A549 (cell line): ENCODE results near the gene CCDC185. TPM values are rescaled to one million over a fixed set of nuclear protein-coding genes. Genes with fewer than 3 reads are reported as not detected.

Experiments
- ATAC-seq, 2 experiments: fragments of 200-7000 bp in 1 of 2; fragments of >200 bp in 1 of 2; cut with Nextera tagmentation in 1 of 2; cut with Tn5 transposase in 1 of 2; 3 replicates each; pipeline versions ENCODE4 v1.8.0 to v1.9.1; 2018 to 2020; ENCODE audit warnings: mild to moderate bottlenecking in 1 of 2, moderate library complexity in 1 of 2
- CTCF ChIA-PET: fragments of 300-600 bp; sonication (Branson Sonifier 250); formaldehyde crosslinking; extraction: SDS; loops from one replicate; lab custom pipeline; 2021; ENCODE audit warnings: antibody characterized with exemption, inconsistent platforms; lab: Yijun Ruan, JAX
- POLR2A ChIA-PET: fragments of 350-600 bp; formaldehyde crosslinking; extraction: SDS; loops from one replicate; lab custom pipeline; 2021; ENCODE audit warnings: antibody characterized with exemption, inconsistent platforms; lab: Yijun Ruan, JAX
- DNase-seq, 2 experiments: peaks; one replicate each; pipeline versions ENCODE4 v3.0.0 to v3.0.0-alpha.2; 2011 to 2016; ENCODE audit warnings: low read depth in 1 of 2, low spot score in 1 of 2
- FAIRE-seq: peaks from 2 replicates; lab custom pipeline; 2011; peaks lifted over from hg19 to GRCh38; lab: Jason Lieb, UNC
- H3K27ac ChIP-seq, 2 experiments: fragments of >200 bp; sonication (Bioruptor Twin); formaldehyde crosslinking; 3 replicates each; pipeline ENCODE4 v1.5.1; 2016 to 2017
- H3K4me1 ChIP-seq: fragments of >200 bp; sonication (Bioruptor Twin); formaldehyde crosslinking; 3 replicates; pipeline ENCODE4 v1.6.1; 2016
- H3K4me2 ChIP-seq: fragments of >200 bp; sonication (Bioruptor Twin); formaldehyde crosslinking; 3 replicates; pipeline ENCODE4 v1.6.1; 2016
- H3K4me3 ChIP-seq: fragments of >200 bp; sonication (Bioruptor Twin); formaldehyde crosslinking; 3 replicates; pipeline ENCODE4 v1.5.1; 2016
- H3K9me3 ChIP-seq: fragments of >200 bp; sonication (Bioruptor Twin); formaldehyde crosslinking; 3 replicates; pipeline ENCODE4 v1.6.1; 2016
- BCL3 ChIP-seq: fragments of >200 bp; sonication (Bioruptor Twin); formaldehyde crosslinking; IDR thresholded peaks from 3 replicates; pipeline ENCODE4 v1.6.1; 2016
- CBX2 ChIP-seq: fragments of 200-600 bp; sonication (generic); IDR thresholded peaks from 2 replicates; pipeline ENCODE4 v1.6.1; 2016; ENCODE audit warnings: low read depth, mild to moderate bottlenecking, borderline replicate concordance
- CBX8 ChIP-seq: fragments of 200-600 bp; sonication (generic); IDR thresholded peaks from 2 replicates; pipeline ENCODE4 v1.6.1; 2016
- CEBPB ChIP-seq, 2 experiments: fragments of >200 bp in 1 of 2; sonication (Bioruptor Twin) in 1 of 2; formaldehyde crosslinking in 1 of 2; IDR thresholded peaks; 2 replicates each; pipeline ENCODE4 v1.6.1; 2012 to 2016
- CTCF ChIP-seq: fragments of >200 bp; sonication (Bioruptor Twin); formaldehyde crosslinking; IDR thresholded peaks from 3 replicates; pipeline ENCODE4 v1.5.1; 2016
- EP300 ChIP-seq, 2 experiments: fragments of >200 bp; sonication (Bioruptor Twin); formaldehyde crosslinking; IDR thresholded peaks; 2 replicates in 1 of 2; 3 replicates in 1 of 2; pipeline ENCODE4 v1.6.1; 2016 to 2017
- GATA3 ChIP-seq: IDR thresholded peaks from 2 replicates; pipeline ENCODE4 v1.6.1; 2012; ENCODE audit warnings: borderline replicate concordance
- HDAC2 ChIP-seq: fragments of 200-600 bp; sonication (generic); IDR thresholded peaks from 2 replicates; pipeline ENCODE4 v1.6.1; 2016
- HES2 ChIP-seq: fragments of >200 bp; sonication (Bioruptor Twin); formaldehyde crosslinking; IDR thresholded peaks from 2 replicates; pipeline ENCODE4 v1.6.1; 2016
- HMGXB4 ChIP-seq: fragments of 250-450 bp; sonication (Bioruptor Pico); IDR thresholded peaks from 2 replicates; pipeline ENCODE4 v1.5.0; 2021; ENCODE audit warnings: mild to moderate bottlenecking, moderate library complexity, borderline replicate concordance
- HOXA7 ChIP-seq: fragments of 250-450 bp; sonication (Bioruptor Pico); IDR thresholded peaks from 2 replicates; pipeline ENCODE4 v1.5.0; 2020; ENCODE audit warnings: mild to moderate bottlenecking, moderate library complexity
- HOXB13 ChIP-seq: fragments of 250-450 bp; sonication (Bioruptor Pico); IDR thresholded peaks from 2 replicates; pipeline ENCODE4 v1.5.0; 2020; ENCODE audit warnings: low read depth, mild to moderate bottlenecking, moderate library complexity
- HOXB5 ChIP-seq: fragments of 250-450 bp; sonication (Bioruptor Pico); IDR thresholded peaks from 2 replicates; pipeline ENCODE4 v1.5.0; 2020; ENCODE audit warnings: mild to moderate bottlenecking, moderate library complexity
- JUN ChIP-seq, 2 experiments: fragments of >200 bp; sonication (Bioruptor Twin); formaldehyde crosslinking; IDR thresholded peaks; 2 replicates in 1 of 2; 3 replicates in 1 of 2; pipeline ENCODE4 v1.6.1; 2016 to 2017
- JUNB ChIP-seq: fragments of >200 bp; sonication (Bioruptor Twin); formaldehyde crosslinking; IDR thresholded peaks from 2 replicates; pipeline ENCODE4 v1.6.1; 2016
- KDM1A ChIP-seq: fragments of 200-600 bp; sonication (generic); IDR thresholded peaks from 2 replicates; pipeline ENCODE4 v1.6.1; 2016; ENCODE audit warnings: low read depth, mild to moderate bottlenecking
- KDM5A ChIP-seq: fragments of 200-600 bp; sonication (generic); IDR thresholded peaks from 2 replicates; pipeline ENCODE4 v1.6.1; 2016; ENCODE audit warnings: antibody characterized with exemption, mild to moderate bottlenecking
- MAZ ChIP-seq: fragments of 150-350 bp; IDR thresholded peaks from 2 replicates; pipeline ENCODE4 v1.6.1; 2014; ENCODE audit warnings: antibody characterized with exemption, low read depth, low read length, borderline replicate concordance
- NPAS2 ChIP-seq: fragments of 250-450 bp; sonication (Bioruptor Pico); IDR thresholded peaks from 2 replicates; pipeline ENCODE4 v1.8.0; 2022; ENCODE audit warnings: mild to moderate bottlenecking, moderate library complexity, borderline replicate concordance
- POLR2A ChIP-seq: IDR thresholded peaks from 2 replicates; pipeline ENCODE4 v1.6.1; 2012; ENCODE audit warnings: mild to moderate bottlenecking, low read length
- POLR2AphosphoS2 ChIP-seq: conservative IDR thresholded peaks from 2 replicates; pipeline ENCODE4 v1.6.1; 2012; ENCODE audit warnings: low read length, improper control_type of control experiment, inconsistent platforms
- RARB ChIP-seq: fragments of 250-450 bp; sonication (Bioruptor Pico); IDR thresholded peaks from 2 replicates; pipeline ENCODE4 v1.8.0; 2021; ENCODE audit warnings: mild to moderate bottlenecking, moderate library complexity
- SREBF2 ChIP-seq: fragments of 450-650 bp; IDR thresholded peaks from 2 replicates; pipeline ENCODE4 v1.6.1; 2014; ENCODE audit warnings: mild to moderate bottlenecking, moderate library complexity
- WGBS: methylation state at CpG from one replicate; pipeline ENCODE4 v1.1.6; 2017; ENCODE audit errors: missing lambda C conversion rate; 5-methylcytosine and 5-hydroxymethylcytosine counted together
- polyA plus RNA-seq, 4 experiments: library from polyadenylated mRNA; depleted of rRNA in 3 of 4; stranded (reverse); fragments of >200 nt; fragmentation: RNase III in 1 of 4; extraction: RNeasy Plus Mini Kit Qiagen cat#74134 plus additional on column Dnase treatment in 1 of 4; gene quantifications; 2 replicates in 3 of 4; 3 replicates in 1 of 4; pipeline ENCODE4 v1.2.3, GENCODE V29; 2011 to 2017
- TF ChIP-seq, protein P1 (sequence below): IDR thresholded peaks from 2 replicates; pipeline ENCODE4 v1.6.1; 2012; ENCODE audit warnings: low read depth, borderline replicate concordance

CCDC185 gene
- polyA plus RNA-seq, 2 of the 4 experiments (the other 2 are of a cell fraction): 0.04 TPM; not detected in 1

GRCh38 chr1:223411309-223411708 is 18.1 kb downstream of the CCDC185 start:
- DNase-seq (no peak), ATAC-seq (no peak), FAIRE-seq (no peak)
- CTCF ChIA-PET: interaction anchor here (1.9 kb wide), 1 partner anchor 17 kb away, joined by 5 read pairs; no protein-coding TSS in a partner anchor
- Histone ChIP-seq H3K4me2 (no peak overlapping the region), H3K4me3 (no peak overlapping the region), H3K9me3 (no peaks in the 10 kb centered on the region), H3K4me1 (no peaks in the 10 kb centered on the region), H3K27ac (no peak overlapping the region)
- POLR2A ChIA-PET: no interaction called here
- 62% methylated on average over 2 of the region's 2 CpGs for WGBS
- no peak for TF ChIP-seq RARB
- no peak for TF ChIP-seq CBX8
- TF ChIP-seq POLR2AphosphoS2: no peak
- TF ChIP-seq CEBPB (IDR thresholded peaks at IDR 0.05): no peak
- no peak for TF ChIP-seq HDAC2
- no peak for TF ChIP-seq CTCF
- TF ChIP-seq CBX2: no peak

DNA sequence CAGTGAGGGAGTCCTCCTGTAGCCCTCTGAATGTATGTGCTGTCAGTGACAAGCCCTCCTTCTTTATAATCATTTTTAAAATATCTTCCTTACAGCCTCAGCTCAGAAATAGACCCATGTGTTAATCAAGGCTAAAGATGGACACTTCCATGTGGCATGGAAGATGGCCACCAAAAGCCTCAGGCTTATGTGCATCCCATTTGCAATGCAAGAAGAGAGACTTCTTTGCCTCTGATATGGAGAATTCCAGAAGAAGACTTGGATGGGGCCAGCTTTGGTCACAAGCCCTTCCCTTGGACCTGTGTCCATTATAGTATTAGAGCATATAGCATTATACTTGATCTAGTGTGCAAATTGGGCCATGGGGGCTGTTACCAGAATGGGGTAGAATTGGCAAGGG is 18.5 kb downstream of the CCDC185 start:
- POLR2A ChIA-PET: no interaction called here
- ATAC-seq: no peak

More for the DNA sequence above, 18.5 kb downstream of the CCDC185 start:
- H3K27ac ChIP-seq: no peak overlapping the region
- no peak overlapping the region for H3K4me2 ChIP-seq
- no peak for DNase-seq
- H3K4me3 ChIP-seq: no peak overlapping the region
- CTCF ChIA-PET: interaction anchor here (0.6 kb wide), 1 partner anchor 111 kb away, joined by 3 read pairs; no protein-coding TSS in a partner anchor
- no peaks in the 10 kb centered on the region for H3K4me1 ChIP-seq
- no peak for TF ChIP-seq HES2
- TF ChIP-seq RARB: no peak
- TF ChIP-seq POLR2A: no peak
- TF ChIP-seq KDM5A: no peak
- TF ChIP-seq, protein P1, sequence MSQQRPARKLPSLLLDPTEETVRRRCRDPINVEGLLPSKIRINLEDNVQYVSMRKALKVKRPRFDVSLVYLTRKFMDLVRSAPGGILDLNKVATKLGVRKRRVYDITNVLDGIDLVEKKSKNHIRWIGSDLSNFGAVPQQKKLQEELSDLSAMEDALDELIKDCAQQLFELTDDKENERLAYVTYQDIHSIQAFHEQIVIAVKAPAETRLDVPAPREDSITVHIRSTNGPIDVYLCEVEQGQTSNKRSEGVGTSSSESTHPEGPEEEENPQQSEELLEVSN: no peak
- TF ChIP-seq EP300 (IDR thresholded peaks at IDR 0.05): no peak
- no peak for TF ChIP-seq HOXB13 (CRISPR knock-in tag)
- no peak for TF ChIP-seq SREBF2
- no peak for TF ChIP-seq JUNB
- TF ChIP-seq HOXA7 (CRISPR knock-in tag): no peak
- no peak for TF ChIP-seq GATA3
- no peak for TF ChIP-seq HMGXB4 (CRISPR knock-in tag)
- no peak for TF ChIP-seq BCL3
- TF ChIP-seq CTCF: no peak
- TF ChIP-seq JUN (IDR thresholded peaks at IDR 0.05): no peak
- TF ChIP-seq HOXB5 (CRISPR knock-in tag): no peak
- no peak for TF ChIP-seq MAZ
- TF ChIP-seq KDM1A: no peak
- no peak for TF ChIP-seq NPAS2 (CRISPR knock-in tag)
- TF ChIP-seq, all 56 proteins: peak for 0
- no peak for FAIRE-seq
- no peaks in the 10 kb centered on the region for H3K9me3 ChIP-seq
